GM23338 (cell line): ENCODE data around the gene CREB1.
"Not testable (repeated sequence)": the region's sequence is repeated elsewhere in the genome, so short reads cannot be mapped to it uniquely, and the experiment has no call there.

Source experiments
- CTCF ChIP-seq, 2 experiments: fragments of 200-600 bp in 1 of 2; sonication (generic) in 1 of 2; conservative IDR thresholded peaks; 2 replicates each; pipeline versions ENCODE4 v1.5.1 to v1.6.1; 2016 to 2017; ENCODE audit warnings: antibody characterized with exemption in 2 of 2, low read depth in 2 of 2, mild to moderate bottlenecking in 2 of 2, moderate library complexity in 1 of 2
- ETS1 ChIP-seq: IDR thresholded peaks from 2 replicates; pipeline ENCODE4 v1.6.1; 2016; ENCODE audit warnings: antibody characterized with exemption
- EZH2 ChIP-seq: fragments of 200-600 bp; sonication (generic); IDR thresholded peaks from one replicate; pipeline ENCODE4 v1.8.0; 2017; ENCODE audit warnings: antibody characterized with exemption, mild to moderate bottlenecking, low read depth; ENCODE audit not compliant: unreplicated experiment
- EZH2phosphoT487 ChIP-seq: fragments of 200-600 bp; sonication (generic); IDR thresholded peaks from one replicate; pipeline ENCODE4 v1.8.1; 2018; ENCODE audit warnings: antibody characterized with exemption; ENCODE audit not compliant: unreplicated experiment
- NANOG ChIP-seq: IDR thresholded peaks from 2 replicates; pipeline ENCODE4 v1.6.1; 2016; ENCODE audit warnings: antibody characterized with exemption, borderline replicate concordance
- POLR2AphosphoS5 ChIP-seq: IDR thresholded peaks from 2 replicates; pipeline ENCODE4 v1.6.1; 2016; ENCODE audit warnings: antibody characterized with exemption, low read depth
- ZNF114 ChIP-seq: fragments of 250-450 bp; sonication (Bioruptor Pico); IDR thresholded peaks from 2 replicates; pipeline ENCODE4 v1.5.0; 2020; ENCODE audit warnings: mild to moderate bottlenecking, moderate library complexity
- TF ChIP-seq, protein P1 (sequence below): IDR thresholded peaks from one replicate; pipeline ENCODE4 v1.6.1; 2018; ENCODE audit warnings: antibody characterized with exemption; ENCODE audit not compliant: unreplicated experiment

GRCh38 chr2:207646582-207646981, 116.8 kb downstream of the CREB1 start:
- not testable (repeated sequence) for TF ChIP-seq CTCF (conservative IDR thresholded peaks at IDR 0.05; ENCODE audit: low read depth in 2 of 2); POLR2AphosphoS5; EZH2phosphoT487; NANOG; EZH2; ETS1; ZNF114 (CRISPR knock-in tag)
- TF ChIP-seq, protein P1, sequence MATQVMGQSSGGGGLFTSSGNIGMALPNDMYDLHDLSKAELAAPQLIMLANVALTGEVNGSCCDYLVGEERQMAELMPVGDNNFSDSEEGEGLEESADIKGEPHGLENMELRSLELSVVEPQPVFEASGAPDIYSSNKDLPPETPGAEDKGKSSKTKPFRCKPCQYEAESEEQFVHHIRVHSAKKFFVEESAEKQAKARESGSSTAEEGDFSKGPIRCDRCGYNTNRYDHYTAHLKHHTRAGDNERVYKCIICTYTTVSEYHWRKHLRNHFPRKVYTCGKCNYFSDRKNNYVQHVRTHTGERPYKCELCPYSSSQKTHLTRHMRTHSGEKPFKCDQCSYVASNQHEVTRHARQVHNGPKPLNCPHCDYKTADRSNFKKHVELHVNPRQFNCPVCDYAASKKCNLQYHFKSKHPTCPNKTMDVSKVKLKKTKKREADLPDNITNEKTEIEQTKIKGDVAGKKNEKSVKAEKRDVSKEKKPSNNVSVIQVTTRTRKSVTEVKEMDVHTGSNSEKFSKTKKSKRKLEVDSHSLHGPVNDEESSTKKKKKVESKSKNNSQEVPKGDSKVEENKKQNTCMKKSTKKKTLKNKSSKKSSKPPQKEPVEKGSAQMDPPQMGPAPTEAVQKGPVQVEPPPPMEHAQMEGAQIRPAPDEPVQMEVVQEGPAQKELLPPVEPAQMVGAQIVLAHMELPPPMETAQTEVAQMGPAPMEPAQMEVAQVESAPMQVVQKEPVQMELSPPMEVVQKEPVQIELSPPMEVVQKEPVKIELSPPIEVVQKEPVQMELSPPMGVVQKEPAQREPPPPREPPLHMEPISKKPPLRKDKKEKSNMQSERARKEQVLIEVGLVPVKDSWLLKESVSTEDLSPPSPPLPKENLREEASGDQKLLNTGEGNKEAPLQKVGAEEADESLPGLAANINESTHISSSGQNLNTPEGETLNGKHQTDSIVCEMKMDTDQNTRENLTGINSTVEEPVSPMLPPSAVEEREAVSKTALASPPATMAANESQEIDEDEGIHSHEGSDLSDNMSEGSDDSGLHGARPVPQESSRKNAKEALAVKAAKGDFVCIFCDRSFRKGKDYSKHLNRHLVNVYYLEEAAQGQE = not testable (repeated sequence)
